A172 (cell line): ENCODE results near the gene LRMDA. TPM values are rescaled to one million over a fixed set of nuclear protein-coding genes. Genes with fewer than 3 reads are reported as not detected.

ENCODE experiments used
- DNase-seq: peaks from one replicate; pipeline ENCODE4 v3.0.0-alpha.2; 2015; ENCODE audit warnings: low spot score
- total RNA-seq: library from RNA; depleted of rRNA; stranded (reverse); fragments of >200 nt; shearing (Covaris generic); gene quantifications from 2 replicates; pipeline ENCODE4 v1.2.3, GENCODE V29; 2014

The LRMDA gene
- total RNA-seq, 1 experiment from 2014 or later, result not detected

DNA sequence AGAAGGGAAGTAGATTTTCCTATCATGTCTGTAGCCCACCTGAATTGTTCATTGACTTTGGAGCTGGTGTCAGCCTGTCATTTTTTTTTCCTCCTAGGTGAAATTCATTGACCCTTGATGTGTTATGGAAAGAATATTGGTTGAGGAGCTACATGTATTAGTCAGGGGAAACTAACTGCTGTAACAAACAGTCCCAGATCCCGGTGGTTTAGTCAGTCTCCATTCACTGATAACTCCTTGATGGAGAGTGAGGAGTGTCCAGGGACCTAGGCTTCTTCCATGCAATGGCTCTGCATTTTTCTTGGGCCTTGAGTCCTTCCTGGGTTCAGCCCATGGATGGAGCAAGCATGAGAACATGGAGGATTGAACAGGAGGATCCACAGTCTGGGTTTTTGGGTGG, 643.2 kb downstream of the LRMDA start:
- no peak for DNase-seq

- DNase-seq, result peak; percentile 94
Measured at GRCh38 chr10:76080451-76080850, 649.0 kb downstream of the LRMDA start.

DNA sequence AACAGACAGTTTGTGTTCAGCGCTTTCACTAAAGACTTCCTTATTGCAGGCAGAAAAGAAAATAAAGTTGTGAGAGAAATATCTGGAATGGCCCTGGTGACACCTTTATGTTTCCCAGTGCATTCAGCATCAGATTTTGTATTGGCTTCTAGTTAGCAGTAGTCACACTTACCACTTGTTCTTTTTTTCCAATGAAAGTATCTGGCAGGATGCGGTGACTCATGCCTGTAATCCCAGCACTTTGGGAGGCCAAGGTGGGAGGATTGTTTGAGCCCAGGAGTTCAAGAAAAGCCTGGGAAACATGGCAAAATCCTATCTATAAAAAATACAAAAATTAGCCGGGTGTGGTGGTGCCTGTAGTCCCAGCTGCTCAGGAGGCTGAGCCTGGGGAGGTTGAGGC, 649.6 kb downstream of the LRMDA start:
- DNase-seq, result peak; percentile 81

DNA sequence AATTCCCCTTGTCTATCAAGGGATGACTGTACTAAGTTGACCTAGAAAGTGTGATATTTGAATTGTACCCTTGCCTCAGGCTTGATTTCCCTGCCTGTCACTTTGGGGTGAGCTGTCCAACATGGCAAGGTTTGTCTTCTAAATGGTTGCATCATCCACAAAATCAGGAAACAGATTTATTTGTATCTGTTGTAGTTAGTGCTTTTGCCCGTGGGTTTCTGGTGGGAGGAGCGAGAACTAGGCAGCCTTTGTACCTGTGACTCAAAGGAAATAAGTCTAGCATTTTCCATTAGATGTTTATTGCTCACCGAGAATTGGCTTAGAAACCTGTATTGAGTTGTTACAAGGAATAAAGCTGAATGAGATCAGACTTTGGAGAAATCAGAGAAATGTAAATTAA, 650.8 kb downstream of the LRMDA start:
- no peak for DNase-seq

- peak; percentile 99 for DNase-seq
Measured at GRCh38 chr10:76082956-76083355, 651.5 kb downstream of the LRMDA start.

DNA sequence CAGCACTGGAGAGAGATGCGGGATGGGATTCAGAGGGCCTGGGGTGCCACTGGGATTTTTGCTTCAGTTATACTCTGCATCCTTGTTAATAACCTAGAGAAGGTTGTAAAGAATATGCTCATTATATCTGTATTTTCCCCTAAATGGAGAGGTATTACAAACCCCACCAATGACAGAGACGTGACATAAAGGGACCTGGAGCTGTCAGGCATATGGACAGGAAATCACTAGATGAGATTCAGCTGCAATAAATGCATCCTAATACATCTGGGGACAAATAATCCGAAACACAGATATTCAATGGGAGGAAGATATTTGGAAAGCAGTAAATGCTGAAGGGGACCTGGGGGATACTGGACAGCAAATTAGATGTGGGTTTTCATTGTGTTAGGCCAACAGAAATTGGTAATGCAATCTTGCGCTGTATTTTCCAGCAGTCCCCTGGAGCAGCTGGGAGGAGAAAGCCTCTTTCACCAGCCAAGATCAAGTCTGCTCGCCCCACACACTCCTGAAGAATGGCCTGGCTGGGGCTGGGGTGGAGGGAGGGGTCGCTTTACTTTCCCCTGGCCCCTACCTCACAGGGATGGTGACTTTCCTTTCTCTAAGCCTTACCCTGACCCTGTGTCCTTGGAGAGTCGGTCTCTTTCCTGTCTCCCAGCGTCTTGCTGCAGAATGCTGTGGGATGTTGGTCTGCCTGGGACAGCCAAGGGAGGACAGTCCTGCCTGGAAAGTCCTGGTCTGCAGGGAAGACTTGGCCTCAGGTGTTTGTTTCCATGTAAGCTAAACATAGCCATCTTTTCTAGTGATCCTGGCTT, 653.8 kb downstream of the LRMDA start:
- DNase-seq, result no peak

DNA sequence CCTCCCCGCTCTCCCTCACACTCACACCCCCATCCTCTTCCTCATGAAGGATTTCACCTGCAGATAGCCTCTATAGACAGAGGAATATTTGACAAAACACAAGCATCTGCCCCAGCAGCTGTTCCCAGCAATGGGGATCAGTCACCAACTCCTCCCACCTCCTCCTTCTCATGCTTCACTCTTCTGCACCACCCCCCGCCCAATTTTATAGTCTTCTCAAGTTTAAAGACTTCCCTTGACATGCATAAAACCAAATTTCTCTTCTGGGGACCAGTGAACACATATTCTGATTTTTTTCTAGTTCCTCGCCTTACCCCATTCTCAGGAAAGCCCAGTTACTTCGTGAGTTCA, 654.4 kb downstream of the LRMDA start:
- no peak for DNase-seq

DNA sequence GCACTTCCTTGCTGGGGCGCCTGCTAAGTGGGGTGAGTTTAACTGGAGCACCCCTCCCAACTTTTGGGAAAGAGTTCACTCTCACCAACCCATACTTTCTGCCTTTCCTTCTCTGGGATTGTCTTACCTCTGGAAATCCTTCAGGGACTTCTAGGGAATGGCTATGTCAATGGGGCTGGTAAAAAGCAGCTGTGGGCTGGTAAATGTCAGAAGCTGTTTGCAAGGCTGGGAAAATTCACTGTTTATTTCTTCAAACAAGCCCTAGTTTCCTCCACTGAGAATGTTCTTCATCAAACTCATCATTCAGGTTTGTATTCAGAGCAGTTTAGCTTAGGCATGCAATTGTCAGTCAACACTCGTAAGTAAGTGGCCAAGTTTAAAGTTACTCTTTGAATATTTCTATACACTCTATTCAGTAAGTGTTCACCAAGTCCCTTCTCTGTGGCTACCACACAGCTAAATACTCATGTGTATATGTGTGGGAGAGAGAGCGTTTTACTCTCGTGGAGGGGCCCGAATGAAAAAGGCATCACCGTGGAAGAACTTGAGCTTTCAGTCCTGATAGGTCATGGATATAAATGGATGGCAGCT, 654.8 kb downstream of the LRMDA start:
- DNase-seq, result no peak

- peak; percentile 97 for DNase-seq
Measured at GRCh38 chr10:76086761-76087639, 655.6 kb downstream of the LRMDA start.

DNA sequence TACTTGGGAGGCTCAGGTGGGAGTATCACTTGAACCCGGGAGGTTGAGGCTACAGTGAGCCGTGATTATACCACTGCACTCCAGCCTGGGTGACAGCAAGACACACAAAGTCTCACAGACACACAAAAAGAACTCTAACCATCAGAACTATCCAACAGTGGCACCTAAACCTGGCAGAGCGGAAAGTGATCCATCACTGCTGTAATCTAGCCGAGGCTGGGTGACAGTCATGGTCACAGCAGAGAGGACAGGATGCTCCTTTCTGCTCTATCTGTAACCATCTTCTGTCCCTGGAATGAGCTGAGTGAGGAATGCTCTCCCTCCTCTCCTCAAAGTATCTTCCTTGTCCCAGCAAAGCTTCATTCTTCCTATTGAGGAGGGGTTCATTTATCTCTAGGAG, 656.6 kb downstream of the LRMDA start:
- DNase-seq, result no peak

- DNase-seq, result no peak
Measured at GRCh38 chr10:76088980-76089379, 657.6 kb downstream of the LRMDA start.

- DNase-seq, result no peak
Measured at GRCh38 chr10:76089556-76090180, 658.2 kb downstream of the LRMDA start.

- no peak for DNase-seq
Measured at GRCh38 chr10:76091926-76092325, 660.5 kb downstream of the LRMDA start.

DNA sequence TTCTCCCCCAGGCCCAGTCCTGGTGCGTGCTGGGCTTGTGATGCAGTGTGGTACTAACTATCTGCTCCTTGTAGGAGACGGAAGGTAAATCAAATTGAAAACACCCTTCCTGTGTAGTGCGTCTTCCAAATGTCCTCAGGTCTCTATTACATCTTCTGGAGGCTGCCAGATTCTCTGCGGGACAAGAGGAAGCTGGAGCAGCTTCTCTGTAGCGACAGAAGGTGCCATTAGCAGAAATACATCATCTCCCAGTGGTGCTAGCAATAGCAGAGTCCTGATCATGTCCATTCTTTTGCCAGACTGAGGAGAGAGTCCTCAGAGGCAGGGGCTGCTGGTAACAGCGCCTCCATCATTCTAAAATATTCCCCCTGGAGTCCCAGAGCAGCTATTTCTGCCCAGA, 675.2 kb downstream of the LRMDA start:
- no peak for DNase-seq

DNA sequence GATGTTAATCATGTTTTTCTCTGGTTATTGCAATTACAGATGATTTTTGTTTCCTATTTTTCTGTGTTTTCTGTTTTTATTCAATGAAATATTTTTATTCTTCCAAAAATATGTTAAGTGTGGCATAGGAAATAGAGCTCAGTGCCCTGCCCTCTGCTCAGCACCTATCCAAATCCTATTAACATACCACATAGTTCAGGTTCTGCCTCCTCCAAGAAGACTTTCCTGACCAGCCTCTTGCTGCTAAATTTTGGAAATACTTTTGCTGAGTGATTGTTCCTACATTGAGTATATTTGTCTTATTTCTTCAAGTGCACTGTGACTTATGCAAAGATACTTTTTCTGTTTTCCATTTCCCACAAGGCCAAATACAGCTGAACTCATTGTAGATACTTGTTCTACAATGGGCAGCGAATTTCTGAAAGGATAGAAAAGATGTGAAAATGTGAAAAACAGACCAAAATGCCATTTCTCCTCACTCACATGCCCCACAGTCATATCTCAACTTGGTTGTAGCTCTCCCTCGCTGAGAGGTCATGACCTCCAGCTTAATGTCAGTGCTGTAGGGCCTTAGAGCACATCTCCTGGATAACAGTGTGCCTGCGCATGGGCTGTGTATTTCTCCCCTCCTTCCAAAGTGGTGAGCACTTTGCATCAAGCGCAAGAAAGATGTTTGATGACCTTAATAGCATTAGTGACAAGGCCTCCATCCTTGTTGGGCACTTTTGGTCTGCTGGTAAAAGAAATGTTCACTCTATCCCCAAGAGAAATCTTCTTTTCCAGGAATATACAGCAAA, 677.3 kb downstream of the LRMDA start:
- no peak for DNase-seq

GRCh38 chr10:76111404-76111803, 680.0 kb downstream of the LRMDA start:
- DNase-seq, result no peak

DNA sequence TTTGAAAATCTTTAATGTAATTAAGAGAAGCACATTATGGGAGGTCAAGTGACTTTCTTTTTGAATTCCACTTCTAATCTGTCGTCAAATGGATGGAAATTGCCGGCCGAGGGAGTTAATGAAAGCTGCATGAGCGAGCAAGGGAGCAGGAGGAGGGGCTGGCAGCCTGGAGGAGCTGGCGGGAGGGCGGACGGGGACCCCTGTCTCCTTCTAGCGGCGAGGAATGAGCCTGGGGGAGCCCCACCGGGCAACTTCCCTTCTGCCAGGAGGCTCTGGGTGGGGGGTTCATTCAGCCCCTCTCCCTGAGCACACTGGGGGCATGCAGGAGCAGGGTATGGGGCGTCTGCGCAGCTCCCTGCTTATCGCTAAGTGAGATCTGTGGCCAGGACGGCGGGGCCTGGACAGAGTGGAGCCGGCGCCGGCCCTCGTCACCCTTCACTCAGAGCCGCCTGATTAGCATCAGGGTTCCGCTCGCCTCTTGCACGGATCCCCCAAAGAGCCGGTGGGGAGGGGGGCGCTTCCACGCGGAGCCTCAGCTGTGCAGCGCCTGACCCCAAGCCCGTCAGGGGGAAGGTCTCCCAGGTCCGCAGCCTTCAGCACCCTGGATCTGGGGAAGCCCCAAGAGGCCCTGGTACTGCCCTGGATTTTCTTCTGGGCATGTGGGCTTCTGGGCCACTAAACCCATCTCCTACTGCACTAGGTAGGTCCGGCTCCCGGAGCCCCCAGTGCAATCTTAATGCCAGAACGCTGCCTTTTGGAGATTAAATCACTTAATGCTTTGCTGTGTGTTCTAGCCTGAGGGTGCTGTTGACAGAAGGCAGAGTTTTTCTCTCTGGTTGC, 680.8 kb downstream of the LRMDA start:
- DNase-seq, result no peak

- DNase-seq, result no peak
Measured at GRCh38 chr10:76112826-76113150, 681.4 kb downstream of the LRMDA start.

- peak; percentile 21 for DNase-seq
Measured at GRCh38 chr10:76113952-76114351, 682.5 kb downstream of the LRMDA start.

- DNase-seq, result no peak
Measured at GRCh38 chr10:76114581-76115001, 683.2 kb downstream of the LRMDA start.

DNA sequence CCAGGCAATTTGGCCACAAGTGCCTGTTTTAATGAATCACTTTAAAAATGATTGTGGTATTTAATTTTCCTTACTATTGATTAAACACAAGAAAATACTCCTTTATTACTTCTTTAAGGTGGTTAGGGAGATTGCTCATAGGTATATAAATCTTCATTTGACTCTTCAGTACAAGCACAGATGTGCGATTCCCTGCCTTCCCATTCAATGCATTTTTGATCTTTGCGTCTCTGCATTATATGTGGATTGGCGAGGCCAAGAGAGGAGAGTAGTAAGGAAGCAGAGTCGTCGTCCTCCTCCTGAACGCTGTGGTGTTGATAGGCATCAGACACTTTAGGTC, 683.7 kb downstream of the LRMDA start:
- DNase-seq, result no peak
